Spleen (tissue), 7 donors: ENCODE measurements around the gene CCDC71L.

ENCODE experiments used
- POLR2AphosphoS5 ChIP-seq, 3 donors: sonication (generic); formaldehyde crosslinking; IDR thresholded peaks; one replicate each; pipeline ENCODE4 v1.5.1; 2017; ENCODE audit warnings: antibody characterized with exemption in 3 of 3
- TF ChIP-seq, protein P1 (sequence below), 11 experiments: fragments of 200-600 bp in 7 of 11; fragments of 450-650 bp in 4 of 11; sonication (generic) in 4 of 11; IDR thresholded peaks in 8 of 11; conservative IDR thresholded peaks in 3 of 11; 1 replicate in 7 of 11; 2 replicates in 4 of 11; pipeline versions ENCODE4 v1.4.0 to v1.8.0; 2016 to 2021; ENCODE audit warnings: antibody characterized with exemption in 11 of 11, inconsistent platforms in 4 of 11, mild to moderate bottlenecking in 1 of 11
- donor health status: DM: no; HTN: no; CAD: no; lungs with moderate emphysema.
- donor health status: DM: no; HTN: no; CAD: no.
- donor health status: DM: no; HTN: no; CAD: no.

DNA sequence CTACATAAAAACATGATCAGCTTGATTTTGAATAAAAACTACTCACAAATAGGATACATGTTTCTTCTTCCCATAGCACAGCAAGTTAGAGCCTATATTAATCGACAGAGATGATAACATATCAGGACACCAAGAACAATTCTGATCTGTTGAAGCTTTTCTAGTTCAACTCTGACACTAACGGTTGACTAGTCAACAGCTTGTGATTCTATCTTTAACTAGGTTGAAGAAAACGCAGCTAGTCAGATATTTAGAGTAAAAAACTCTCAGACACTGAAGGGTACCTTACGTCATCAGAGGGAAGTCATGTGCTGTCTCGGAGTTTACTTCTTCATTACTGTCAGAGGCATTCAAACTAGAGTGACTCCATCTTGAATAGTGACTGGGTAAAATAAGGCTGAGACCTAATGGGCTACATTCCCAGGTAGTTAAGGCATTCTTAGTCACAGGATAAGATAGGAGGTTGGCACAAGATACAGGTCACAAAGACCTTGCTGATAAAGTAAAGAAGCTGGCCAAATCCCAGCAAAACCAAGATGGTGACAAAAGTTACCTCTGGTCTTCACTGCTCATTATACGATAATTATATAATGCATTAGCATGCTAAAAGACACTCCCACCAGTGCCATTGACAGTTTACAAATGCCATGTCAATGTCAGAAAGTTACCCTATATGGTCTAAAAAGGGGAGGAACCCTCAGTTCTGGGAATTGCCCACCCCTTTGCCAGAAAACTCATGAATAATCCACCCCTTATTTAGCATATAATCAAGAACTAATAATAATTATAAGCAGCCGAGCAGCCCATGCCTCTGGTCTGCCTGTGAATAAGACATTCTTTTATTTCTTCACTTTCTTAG, 21.3 kb downstream of the CCDC71L start:
- TF ChIP-seq POLR2AphosphoS5 (IDR thresholded peaks at IDR 0.05), result no peak
- TF ChIP-seq, protein P1, sequence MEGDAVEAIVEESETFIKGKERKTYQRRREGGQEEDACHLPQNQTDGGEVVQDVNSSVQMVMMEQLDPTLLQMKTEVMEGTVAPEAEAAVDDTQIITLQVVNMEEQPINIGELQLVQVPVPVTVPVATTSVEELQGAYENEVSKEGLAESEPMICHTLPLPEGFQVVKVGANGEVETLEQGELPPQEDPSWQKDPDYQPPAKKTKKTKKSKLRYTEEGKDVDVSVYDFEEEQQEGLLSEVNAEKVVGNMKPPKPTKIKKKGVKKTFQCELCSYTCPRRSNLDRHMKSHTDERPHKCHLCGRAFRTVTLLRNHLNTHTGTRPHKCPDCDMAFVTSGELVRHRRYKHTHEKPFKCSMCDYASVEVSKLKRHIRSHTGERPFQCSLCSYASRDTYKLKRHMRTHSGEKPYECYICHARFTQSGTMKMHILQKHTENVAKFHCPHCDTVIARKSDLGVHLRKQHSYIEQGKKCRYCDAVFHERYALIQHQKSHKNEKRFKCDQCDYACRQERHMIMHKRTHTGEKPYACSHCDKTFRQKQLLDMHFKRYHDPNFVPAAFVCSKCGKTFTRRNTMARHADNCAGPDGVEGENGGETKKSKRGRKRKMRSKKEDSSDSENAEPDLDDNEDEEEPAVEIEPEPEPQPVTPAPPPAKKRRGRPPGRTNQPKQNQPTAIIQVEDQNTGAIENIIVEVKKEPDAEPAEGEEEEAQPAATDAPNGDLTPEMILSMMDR (IDR thresholded peaks at IDR 0.05 in 8 of 11, conservative IDR thresholded peaks at IDR 0.05 in 3 of 11), result no peak
